Measurements from ENCODE around the gene SKP1.

Gene SKP1

GRCh38 chr5:134145041-134145757 is 31.6 kb downstream of the SKP1 start:
- DNase-seq (ENCODE audit: insufficient read length, low spot score) = no peak
- no peak for TF ChIP-seq POU2F2 (IDR thresholded peaks at IDR 0.05; ENCODE audit: low read depth, low read length)
- peak; percentile 24; the same call in 1 of the 2 replicates for TF ChIP-seq POLR2AphosphoS5 (IDR thresholded peaks at IDR 0.05; ENCODE audit: low read depth, low read length)
- TF ChIP-seq POLR2A (IDR thresholded peaks at IDR 0.05; ENCODE audit: low read depth, low read length) = no peak; the same call in none of the 2 replicates
- TF ChIP-seq SPI1 (IDR thresholded peaks at IDR 0.05; ENCODE audit: low read depth, low read length) = 0 out of 2 replicates have a peak, but pooled peaks have one; percentile 28
- no peak for FAIRE-seq

GRCh38 chr5:134143944-134144941 is 32.5 kb downstream of the SKP1 start:
- TF ChIP-seq POLR2AphosphoS5 (IDR thresholded peaks at IDR 0.05; ENCODE audit: low read depth, low read length) (0 out of 2 replicates have a peak, but pooled peaks have one; percentile 49), POLR2A (IDR thresholded peaks at IDR 0.05; ENCODE audit: low read depth, low read length) (peak; percentile 62; the same call in 1 of the 2 replicates), PAX5 (IDR thresholded peaks at IDR 0.05; ENCODE audit: insufficient read depth, low read length, severe bottlenecking) (no peak)
- FAIRE-seq (no peak), DNase-seq (ENCODE audit: insufficient read length, low spot score) (no peak)

- TF ChIP-seq POU2F2 (IDR thresholded peaks at IDR 0.05; ENCODE audit: low read depth, low read length) (no peak), POLR2A (IDR thresholded peaks at IDR 0.05; ENCODE audit: low read depth, low read length) (no peak), POLR2AphosphoS5 (IDR thresholded peaks at IDR 0.05; ENCODE audit: low read depth, low read length) (no peak; the same call in 1 of the 2 replicates), PAX5 (IDR thresholded peaks at IDR 0.05; ENCODE audit: insufficient read depth, low read length, severe bottlenecking) (no peak), SPI1 (IDR thresholded peaks at IDR 0.05; ENCODE audit: low read depth, low read length) (no peak), TAF1 (IDR thresholded peaks at IDR 0.05; ENCODE audit: low read depth, low read length) (no peak)
- FAIRE-seq (no peak), DNase-seq (ENCODE audit: insufficient read length, low spot score) (no peak)
Observed at GRCh38 chr5:134143431-134143830, 33.3 kb downstream of the SKP1 start.

GRCh38 chr5:134142806-134143205 is 33.9 kb downstream of the SKP1 start:
- DNase-seq (ENCODE audit: insufficient read length, low spot score) (no peak), FAIRE-seq (no peak)
- TF ChIP-seq POLR2A (IDR thresholded peaks at IDR 0.05; ENCODE audit: low read depth, low read length) (no peak), PAX5 (IDR thresholded peaks at IDR 0.05; ENCODE audit: insufficient read depth, low read length, severe bottlenecking) (no peak), TAF1 (IDR thresholded peaks at IDR 0.05; ENCODE audit: low read depth, low read length) (no peak), POLR2AphosphoS5 (IDR thresholded peaks at IDR 0.05; ENCODE audit: low read depth, low read length) (no peak), POU2F2 (IDR thresholded peaks at IDR 0.05; ENCODE audit: low read depth, low read length) (no peak), SPI1 (IDR thresholded peaks at IDR 0.05; ENCODE audit: low read depth, low read length) (no peak)

GRCh38 chr5:134142052-134142451 is 34.7 kb downstream of the SKP1 start:
- DNase-seq (ENCODE audit: insufficient read length, low spot score) (no peak), FAIRE-seq (no peak)
- TF ChIP-seq PAX5 (IDR thresholded peaks at IDR 0.05; ENCODE audit: insufficient read depth, low read length, severe bottlenecking) (no peak), TAF1 (IDR thresholded peaks at IDR 0.05; ENCODE audit: low read depth, low read length) (no peak), SPI1 (IDR thresholded peaks at IDR 0.05; ENCODE audit: low read depth, low read length) (no peak), POLR2AphosphoS5 (IDR thresholded peaks at IDR 0.05; ENCODE audit: low read depth, low read length) (no peak), POU2F2 (IDR thresholded peaks at IDR 0.05; ENCODE audit: low read depth, low read length) (no peak), POLR2A (IDR thresholded peaks at IDR 0.05; ENCODE audit: low read depth, low read length) (no peak)

GRCh38 chr5:134141331-134142050 is 35.3 kb downstream of the SKP1 start:
- FAIRE-seq (no peak), DNase-seq (ENCODE audit: insufficient read length, low spot score) (no peak)
- no peak for TF ChIP-seq TAF1 (IDR thresholded peaks at IDR 0.05; ENCODE audit: low read depth, low read length)
- TF ChIP-seq POLR2A (IDR thresholded peaks at IDR 0.05; ENCODE audit: low read depth, low read length) = peak; percentile 17; the same call in 1 of the 2 replicates
- peak; percentile 54; the same call in 1 of the 2 replicates for TF ChIP-seq POU2F2 (IDR thresholded peaks at IDR 0.05; ENCODE audit: low read depth, low read length)

- FAIRE-seq (peak; percentile 81), DNase-seq (ENCODE audit: insufficient read length, low spot score) (peak; percentile 53)
- TF ChIP-seq TAF1 (IDR thresholded peaks at IDR 0.05; ENCODE audit: low read depth, low read length) (no peak), POU2F2 (IDR thresholded peaks at IDR 0.05; ENCODE audit: low read depth, low read length) (no peak), POLR2AphosphoS5 (IDR thresholded peaks at IDR 0.05; ENCODE audit: low read depth, low read length) (no peak), POLR2A (IDR thresholded peaks at IDR 0.05; ENCODE audit: low read depth, low read length) (peak; percentile 6; the same call in 1 of the 2 replicates), PAX5 (IDR thresholded peaks at IDR 0.05; ENCODE audit: insufficient read depth, low read length, severe bottlenecking) (no peak), SPI1 (IDR thresholded peaks at IDR 0.05; ENCODE audit: low read depth, low read length) (0 out of 2 replicates have a peak, but pooled peaks have one; percentile 13)
Observed at GRCh38 chr5:134140530-134141201, 36.1 kb downstream of the SKP1 start.

- no peak for DNase-seq (ENCODE audit: insufficient read length, low spot score)
- TF ChIP-seq PAX5 (IDR thresholded peaks at IDR 0.05; ENCODE audit: insufficient read depth, low read length, severe bottlenecking) (no peak), POLR2AphosphoS5 (IDR thresholded peaks at IDR 0.05; ENCODE audit: low read depth, low read length) (0 out of 2 replicates have a peak, but pooled peaks have one; percentile 17)
- FAIRE-seq = no peak
Observed at GRCh38 chr5:134139891-134140469, 36.8 kb downstream of the SKP1 start.

Measured in GM12891 (cell line).